Measurements from ENCODE around the gene CAMTA1.

Gene CAMTA1

GRCh38 chr1:7640920-7641585 lies 855.8 kb downstream of the CAMTA1 start:
- DNase-seq (ENCODE audit: low read depth) = no peak

GRCh38 chr1:7641587-7642417 lies 856.5 kb downstream of the CAMTA1 start:
- no peak for DNase-seq (ENCODE audit: low read depth)

GRCh38 chr1:7642418-7642704 lies 857.1 kb downstream of the CAMTA1 start:
- no peak for DNase-seq (ENCODE audit: low read depth)

GRCh38 chr1:7642781-7643529 lies 857.7 kb downstream of the CAMTA1 start:
- no peak for DNase-seq (ENCODE audit: low read depth)

GRCh38 chr1:7643530-7643929 lies 858.3 kb downstream of the CAMTA1 start:
- no peak for DNase-seq (ENCODE audit: low read depth)

- no peak for DNase-seq (ENCODE audit: low read depth)
Measured at GRCh38 chr1:7644086-7644485, 858.8 kb downstream of the CAMTA1 start.

- no peak for DNase-seq (ENCODE audit: low read depth)
Measured at GRCh38 chr1:7644961-7645750, 859.9 kb downstream of the CAMTA1 start.

GRCh38 chr1:7645751-7646048 lies 860.4 kb downstream of the CAMTA1 start:
- DNase-seq (ENCODE audit: low read depth) = no peak

GRCh38 chr1:7646164-7646563 lies 860.9 kb downstream of the CAMTA1 start:
- DNase-seq (ENCODE audit: low read depth) = no peak

- peak; percentile 24 for DNase-seq (ENCODE audit: low read depth)
Measured at GRCh38 chr1:7646981-7647901, 862.0 kb downstream of the CAMTA1 start.

- no peak for DNase-seq (ENCODE audit: low read depth)
Measured at GRCh38 chr1:7648761-7649384, 863.6 kb downstream of the CAMTA1 start.

GRCh38 chr1:7650801-7651200 lies 865.5 kb downstream of the CAMTA1 start:
- DNase-seq (ENCODE audit: low read depth) = no peak

- DNase-seq (ENCODE audit: low read depth) = no peak
Measured at GRCh38 chr1:7651203-7651602, 865.9 kb downstream of the CAMTA1 start.

- no peak for DNase-seq (ENCODE audit: low read depth)
Measured at GRCh38 chr1:7652061-7652460, 866.8 kb downstream of the CAMTA1 start.

GRCh38 chr1:7652515-7653098 lies 867.4 kb downstream of the CAMTA1 start:
- no peak for DNase-seq (ENCODE audit: low read depth)

- no peak for DNase-seq (ENCODE audit: low read depth)
Measured at GRCh38 chr1:7654725-7655124, 869.5 kb downstream of the CAMTA1 start.

GRCh38 chr1:7655354-7655753 lies 870.1 kb downstream of the CAMTA1 start:
- no peak for DNase-seq (ENCODE audit: low read depth)

GRCh38 chr1:7656557-7657215 lies 871.4 kb downstream of the CAMTA1 start:
- DNase-seq (ENCODE audit: low read depth) = no peak

- no peak for DNase-seq (ENCODE audit: low read depth)
Measured at GRCh38 chr1:7657287-7658016, 872.2 kb downstream of the CAMTA1 start.
